ENCODE measurements around the gene DPH7. TPM values are rescaled to one million over a fixed set of nuclear protein-coding genes. Genes with fewer than 3 reads are reported as not detected.
A peak's percentile ranks its signal among the peaks of the same experiment; 100 is the strongest.
"Not testable (repeated sequence)": the region's sequence is repeated elsewhere in the genome, so short reads cannot be mapped to it uniquely, and the experiment has no call there.

The DPH7 gene
- total RNA-seq, 2 donors from 2014 or later = 32.5 to 78.0 TPM

DNA sequence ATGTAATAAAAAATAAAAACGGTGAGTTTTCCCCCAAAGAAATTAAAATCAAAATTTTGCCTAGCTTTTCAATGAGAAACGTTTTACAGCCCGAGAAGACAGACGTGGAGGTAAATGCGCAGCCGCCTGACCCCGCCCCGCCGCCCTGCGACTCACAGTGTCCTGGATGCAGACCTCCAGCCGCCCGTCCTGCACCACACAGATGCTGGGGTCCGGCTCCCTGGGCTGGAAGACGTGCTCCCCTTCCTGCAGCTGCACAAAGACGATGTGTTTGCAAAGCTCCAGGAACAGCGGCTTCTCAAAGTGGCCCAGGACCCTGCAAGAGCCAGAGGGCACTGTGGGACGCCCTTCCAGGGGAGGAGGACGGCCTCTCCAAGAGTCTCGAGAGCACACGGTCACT lies 36.2 kb downstream of the DPH7 start:
- Mint-ChIP-seq H3K27ac (no peak overlapping the region), H3K36me3 (no peaks in the 10 kb centered on the region), H3K4me1 (ENCODE audit: low read depth in 2 of 2) (peaks cover 0 to 6% of the 10 kb centered on the region in 2 donors), H3K27me3 (no peaks in the 10 kb centered on the region), H3K4me3 (no peak overlapping the region), H3K9me3 (no peaks in the 10 kb centered on the region)
- DNase-seq (ENCODE audit: low spot score) (no peak), ATAC-seq (no peak)

DNA sequence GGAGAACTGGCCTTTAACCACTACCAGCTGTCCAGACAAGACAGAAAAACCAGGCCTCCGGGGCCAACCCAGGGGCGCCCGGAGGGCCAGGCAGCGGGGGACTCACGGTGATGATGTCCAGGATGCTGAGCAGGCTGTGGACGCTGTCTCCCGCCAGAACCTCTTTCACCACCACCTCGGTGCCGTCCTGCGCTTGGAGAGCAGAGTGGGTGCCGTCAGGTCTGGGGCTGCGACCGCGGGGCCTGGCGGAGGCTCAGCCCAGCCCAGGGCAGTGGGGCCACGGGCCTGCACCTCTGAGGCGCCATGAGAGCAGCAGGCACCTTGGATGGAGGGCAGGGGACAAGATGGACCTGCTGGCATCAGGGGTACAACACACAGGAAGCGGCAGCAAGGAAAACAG lies 38.2 kb downstream of the DPH7 start:
- Mint-ChIP-seq H3K36me3 (no peaks in the 10 kb centered on the region), H3K27ac (no peak overlapping the region), H3K9me3 (peaks cover 3% of the 10 kb centered on the region), H3K4me1 (ENCODE audit: low read depth in 2 of 2) (peaks cover 8 to 17% of the 10 kb centered on the region in 2 donors), H3K4me3 (no peak overlapping the region), H3K27me3 (no peaks in the 10 kb centered on the region)
- ATAC-seq (no peak), DNase-seq (ENCODE audit: low spot score) (no peak)

GRCh38 chr9:137538058-137538457 lies 40.7 kb downstream of the DPH7 start:
- DNase-seq (ENCODE audit: low spot score) (no peak), ATAC-seq (no peak)
- H3K9me3 Mint-ChIP-seq = peaks cover 3% of the 10 kb centered on the region
- no peak overlapping the region for H3K27ac Mint-ChIP-seq
- peaks cover 16 to 22% of the 10 kb centered on the region in 2 donors for H3K4me1 Mint-ChIP-seq (ENCODE audit: low read depth in 2 of 2)
- no peaks in the 10 kb centered on the region for H3K27me3 Mint-ChIP-seq
- H3K4me3 Mint-ChIP-seq = no peak overlapping the region
- H3K36me3 Mint-ChIP-seq = no peaks in the 10 kb centered on the region

GRCh38 chr9:137536594-137537131 lies 42.1 kb downstream of the DPH7 start:
- peaks cover 16 to 22% of the 10 kb centered on the region in 2 donors for H3K4me1 Mint-ChIP-seq (ENCODE audit: low read depth in 2 of 2)
- peak overlapping the region; percentile 54 to 83 for H3K27ac Mint-ChIP-seq
- H3K4me3 Mint-ChIP-seq = peak overlapping the region; percentile 17
- ATAC-seq; DNase-seq (ENCODE audit: low spot score); H3K36me3 Mint-ChIP-seq; H3K9me3 Mint-ChIP-seq; H3K27me3 Mint-ChIP-seq: not testable (repeated sequence)

- H3K4me1 Mint-ChIP-seq (ENCODE audit: low read depth in 2 of 2) = peaks cover 16 to 22% of the 10 kb centered on the region in 2 donors
Measured at GRCh38 chr9:137535120-137535428, 43.7 kb downstream of the DPH7 start.

GRCh38 chr9:137534256-137535119 lies 44.2 kb downstream of the DPH7 start:
- peaks cover 16 to 22% of the 10 kb centered on the region in 2 donors for H3K4me1 Mint-ChIP-seq (ENCODE audit: low read depth in 2 of 2)
- H3K27me3 Mint-ChIP-seq = no peaks in the 10 kb centered on the region
- no peak for DNase-seq (ENCODE audit: low spot score)
- H3K27ac Mint-ChIP-seq = peak overlapping the region; percentile 57 to 73
- no peaks in the 10 kb centered on the region for H3K36me3 Mint-ChIP-seq
- no peak overlapping the region for H3K4me3 Mint-ChIP-seq
- H3K9me3 Mint-ChIP-seq = peaks cover 3% of the 10 kb centered on the region
- peak in 1 of 2 donors; percentile 24 for ATAC-seq

More at GRCh38 chr9:137535120-137535428, 43.7 kb downstream of the DPH7 start:
- H3K4me3 Mint-ChIP-seq = no peak overlapping the region
- DNase-seq (ENCODE audit: low spot score) = no peak
- peaks cover 3% of the 10 kb centered on the region for H3K9me3 Mint-ChIP-seq
- peak overlapping the region; percentile 57 to 73 for H3K27ac Mint-ChIP-seq
- no peaks in the 10 kb centered on the region for H3K27me3 Mint-ChIP-seq
- H3K36me3 Mint-ChIP-seq = no peaks in the 10 kb centered on the region
- ATAC-seq = no peak

DNA sequence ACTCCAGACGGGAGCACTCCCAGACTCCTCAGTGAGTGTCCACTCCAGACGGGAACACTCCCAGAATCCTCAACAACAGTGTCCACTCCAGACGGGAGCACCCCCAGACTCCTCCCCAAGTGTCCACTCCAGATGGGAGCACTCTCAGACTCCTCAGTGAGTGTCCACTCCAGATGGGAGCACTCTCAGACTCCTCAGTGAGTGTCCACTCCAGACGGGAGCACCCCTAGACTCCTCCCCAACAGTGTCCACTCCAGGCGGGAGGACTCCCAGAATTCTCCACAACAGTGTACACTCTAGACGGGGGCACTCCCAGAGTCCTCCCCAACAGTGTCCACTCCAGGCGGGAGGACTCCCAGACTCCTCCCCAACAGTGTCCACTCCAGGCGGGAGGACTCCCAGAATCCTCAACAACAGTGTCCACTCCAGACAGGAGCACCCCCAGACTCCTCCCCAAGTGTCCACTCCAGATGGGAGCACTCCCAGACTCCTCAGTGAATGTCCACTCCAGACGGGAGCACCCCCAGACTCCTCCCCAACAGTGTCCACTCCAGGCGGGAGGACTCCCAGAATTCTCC lies 45.7 kb downstream of the DPH7 start:
- ATAC-seq, H3K4me3 Mint-ChIP-seq, H3K27me3 Mint-ChIP-seq: not testable (repeated sequence)

GRCh38 chr9:137531099-137531765 lies 47.5 kb downstream of the DPH7 start:
- DNase-seq (ENCODE audit: low spot score) (no peak), ATAC-seq (no peak)
- no peak overlapping the region for H3K4me3 Mint-ChIP-seq
- no peaks in the 10 kb centered on the region for H3K36me3 Mint-ChIP-seq
- H3K27ac Mint-ChIP-seq = no peak overlapping the region
- H3K9me3 Mint-ChIP-seq = peaks cover under 1% of the 10 kb centered on the region
- peaks cover 0 to 3% of the 10 kb centered on the region in 2 donors for H3K27me3 Mint-ChIP-seq
- H3K4me1 Mint-ChIP-seq (ENCODE audit: low read depth in 2 of 2) = peaks cover 11 to 12% of the 10 kb centered on the region in 2 donors

More for the DNA sequence above, 45.7 kb downstream of the DPH7 start:
- H3K4me1 Mint-ChIP-seq (ENCODE audit: low read depth in 2 of 2) = peaks cover 16 to 22% of the 10 kb centered on the region in 2 donors
- not testable (repeated sequence) for H3K9me3 Mint-ChIP-seq; H3K27ac Mint-ChIP-seq; DNase-seq (ENCODE audit: low spot score); H3K36me3 Mint-ChIP-seq

DNA sequence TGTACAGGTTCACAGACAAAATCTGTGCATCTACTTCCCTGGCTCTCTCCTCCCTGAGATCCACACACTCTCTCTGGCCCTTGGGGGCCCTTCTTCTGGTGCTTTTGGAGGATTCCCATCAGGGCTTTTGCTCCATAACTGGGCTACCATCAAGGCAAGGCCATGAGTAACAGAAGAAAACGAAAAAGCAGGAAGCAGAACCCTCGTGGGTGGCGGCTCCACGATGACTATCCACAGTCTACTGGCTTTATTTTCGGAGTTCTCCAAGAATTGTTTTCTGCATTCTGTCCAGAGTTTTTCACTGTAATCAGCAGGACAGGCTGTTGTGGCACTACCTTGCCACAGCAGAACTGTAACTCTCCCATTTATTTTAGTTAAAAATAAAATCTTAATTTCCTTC lies 48.4 kb downstream of the DPH7 start:
- Mint-ChIP-seq H3K27me3 (peaks cover 0 to 3% of the 10 kb centered on the region in 2 donors), H3K36me3 (no peaks in the 10 kb centered on the region), H3K4me1 (ENCODE audit: low read depth in 2 of 2) (peaks cover 8 to 10% of the 10 kb centered on the region in 2 donors), H3K4me3 (no peak overlapping the region), H3K27ac (no peak overlapping the region), H3K9me3 (no peaks in the 10 kb centered on the region)
- DNase-seq (ENCODE audit: low spot score) = no peak
- ATAC-seq = no peak

- DNase-seq (ENCODE audit: low spot score) (no peak), ATAC-seq (no peak)
- Mint-ChIP-seq H3K4me1 (ENCODE audit: low read depth in 2 of 2) (peaks cover 5 to 18% of the 10 kb centered on the region in 2 donors), H3K27me3 (peaks cover 0 to 3% of the 10 kb centered on the region in 2 donors), H3K4me3 (no peak overlapping the region), H3K27ac (no peak overlapping the region), H3K36me3 (no peaks in the 10 kb centered on the region), H3K9me3 (no peaks in the 10 kb centered on the region)
Measured at GRCh38 chr9:137524981-137525317, 53.8 kb downstream of the DPH7 start.

DNA sequence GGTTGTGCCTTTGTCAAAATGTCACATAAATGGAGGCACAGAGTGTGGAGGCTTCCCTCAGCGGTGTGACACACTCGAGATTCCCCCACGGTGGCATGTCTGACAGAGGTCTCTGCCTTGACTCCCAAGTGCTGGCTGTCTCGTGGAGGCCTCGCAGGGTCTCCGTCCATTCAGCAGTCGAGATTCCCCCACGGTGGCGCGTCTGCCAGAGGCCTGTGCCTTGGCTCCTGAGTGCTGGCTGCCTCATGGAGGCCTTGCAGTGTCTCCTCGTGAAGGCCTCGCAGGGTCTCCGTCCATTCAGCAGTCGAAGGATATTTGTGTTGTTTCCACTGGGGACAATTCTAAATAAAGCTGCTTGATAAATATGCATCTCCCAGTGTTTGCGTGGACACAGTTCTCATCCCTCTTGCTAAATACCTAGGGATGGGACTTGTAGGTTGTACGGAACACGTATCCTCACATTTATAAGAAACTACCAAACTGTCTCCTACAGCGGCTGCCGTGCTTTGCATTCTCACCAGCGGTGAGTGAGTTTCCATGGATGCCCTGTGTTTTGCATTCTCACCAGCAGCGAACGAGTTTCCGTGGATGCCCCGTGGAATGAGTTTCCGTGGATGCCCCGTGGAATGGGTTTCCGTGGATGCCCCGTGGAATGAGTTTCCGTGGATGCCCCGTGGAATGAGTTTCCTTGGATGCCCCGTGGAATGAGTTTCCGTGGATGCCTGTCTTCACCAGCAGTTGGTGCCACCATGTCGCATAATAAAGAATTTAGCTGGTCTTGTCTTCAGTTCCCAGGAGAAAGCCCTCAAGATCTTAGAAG lies 54.4 kb downstream of the DPH7 start:
- ATAC-seq (no peak), DNase-seq (ENCODE audit: low spot score) (no peak)
- H3K27me3 Mint-ChIP-seq = peaks cover 0 to 3% of the 10 kb centered on the region in 2 donors
- no peak overlapping the region for H3K27ac Mint-ChIP-seq
- no peaks in the 10 kb centered on the region for H3K9me3 Mint-ChIP-seq
- H3K4me3 Mint-ChIP-seq = no peak overlapping the region
- no peaks in the 10 kb centered on the region for H3K36me3 Mint-ChIP-seq
- H3K4me1 Mint-ChIP-seq (ENCODE audit: low read depth in 2 of 2) = peaks cover 5 to 18% of the 10 kb centered on the region in 2 donors

GRCh38 chr9:137522746-137523455 lies 55.8 kb downstream of the DPH7 start:
- peaks cover 5 to 18% of the 10 kb centered on the region in 2 donors for H3K4me1 Mint-ChIP-seq (ENCODE audit: low read depth in 2 of 2)
- H3K27ac Mint-ChIP-seq = no peak overlapping the region
- DNase-seq (ENCODE audit: low spot score) = no peak
- peaks cover 0 to 3% of the 10 kb centered on the region in 2 donors for H3K27me3 Mint-ChIP-seq
- H3K9me3 Mint-ChIP-seq = no peaks in the 10 kb centered on the region
- no peaks in the 10 kb centered on the region for H3K36me3 Mint-ChIP-seq
- no peak overlapping the region for H3K4me3 Mint-ChIP-seq
- no peak for ATAC-seq

Measured in natural killer cell treated with Interleukin-12 subunit alpha and Interleukin-12 subunit beta and Interleukin-15 and Interleukin-18, amount 100 ng/mL, for 72 hours (primary cell).